Body of pancreas (tissue), 4 donors: ENCODE data around the gene HMOX2. TPM values are rescaled to one million over a fixed set of nuclear protein-coding genes. Genes with fewer than 3 reads are reported as not detected.

Source experiments
- ATAC-seq: fragments of 150-250 bp; one replicate; pipeline ENCODE4 v1.9.1; 2016
- DNase-seq, 4 donors: peaks; one replicate each; pipeline ENCODE4 v3.0.0-alpha.2; 2019
- H3K27ac ChIP-seq, 4 donors: fragments of 200-600 bp; sonication (generic); 1 replicate in 3 of 4; 2 replicates in 1 of 4; pipeline versions ENCODE4 v1.5.1 to v1.6.1; 2016 to 2019; ENCODE audit warnings: mild to moderate bottlenecking in 1 of 4, mixed read lengths in 1 of 4, moderate library complexity in 1 of 4
- H3K27me3 ChIP-seq, 2 donors: fragments of 200-600 bp; sonication (generic); one replicate each; pipeline ENCODE4 v1.6.0; 2016; ENCODE audit warnings: mild to moderate bottlenecking in 1 of 2
- H3K36me3 ChIP-seq, 2 donors: fragments of 200-600 bp; sonication (generic); replicated peaks in 1 of 2; 2 replicates each; pipeline ENCODE4 v1.5.1; 2016; ENCODE audit warnings: low read depth in 2 of 2; ENCODE audit not compliant: insufficient read depth in 1 of 2
- H3K4me1 ChIP-seq: fragments of 200-600 bp; sonication (generic); one replicate; pipeline ENCODE4 v1.6.0; 2016
- H3K4me3 ChIP-seq, 2 donors: fragments of 200-600 bp; sonication (generic); 1 replicate in 1 of 2; 2 replicates in 1 of 2; pipeline ENCODE4 v1.5.1; 2016 to 2019
- H3K9me3 ChIP-seq, 3 donors: fragments of 200-600 bp; sonication (generic); 1 replicate in 2 of 3; 2 replicates in 1 of 3; pipeline ENCODE4 v1.5.1; 2016
- CTCF ChIP-seq, 7 experiments: fragments of 450-650 bp in 4 of 7; fragments of 200-600 bp in 3 of 7; sonication (generic) in 3 of 7; IDR thresholded peaks; one replicate each; pipeline ENCODE4 v1.5.1; 2016 to 2019; ENCODE audit warnings: antibody characterized with exemption in 7 of 7
- POLR2A ChIP-seq, 3 donors: fragments of 450-650 bp; IDR thresholded peaks; one replicate each; pipeline ENCODE4 v1.6.1; 2016; ENCODE audit warnings: antibody characterized with exemption in 3 of 3, mild to moderate bottlenecking in 2 of 3
- WGBS, 2 donors: methylation state at CpG; one replicate each; pipeline ENCODE4 v1.1.5; 2017; 5-methylcytosine and 5-hydroxymethylcytosine counted together
- intact Hi-C: fragments of 100-400 bp; cut with DNase I; formaldehyde crosslinking; loops from one replicate; pipeline ENCODE4 v1.15.1; 2023
- total RNA-seq, 2 donors: library from RNA; depleted of rRNA; stranded (reverse); fragments of >200 nt; gene quantifications; one replicate each; pipeline ENCODE4 v1.1.0, GENCODE V29; 2016

HMOX2 gene
- total RNA-seq = 100 to 1,000 TPM in 1 of 2 donors, 10 to 100 TPM in 1; 18.4 to 115 TPM

DNA sequence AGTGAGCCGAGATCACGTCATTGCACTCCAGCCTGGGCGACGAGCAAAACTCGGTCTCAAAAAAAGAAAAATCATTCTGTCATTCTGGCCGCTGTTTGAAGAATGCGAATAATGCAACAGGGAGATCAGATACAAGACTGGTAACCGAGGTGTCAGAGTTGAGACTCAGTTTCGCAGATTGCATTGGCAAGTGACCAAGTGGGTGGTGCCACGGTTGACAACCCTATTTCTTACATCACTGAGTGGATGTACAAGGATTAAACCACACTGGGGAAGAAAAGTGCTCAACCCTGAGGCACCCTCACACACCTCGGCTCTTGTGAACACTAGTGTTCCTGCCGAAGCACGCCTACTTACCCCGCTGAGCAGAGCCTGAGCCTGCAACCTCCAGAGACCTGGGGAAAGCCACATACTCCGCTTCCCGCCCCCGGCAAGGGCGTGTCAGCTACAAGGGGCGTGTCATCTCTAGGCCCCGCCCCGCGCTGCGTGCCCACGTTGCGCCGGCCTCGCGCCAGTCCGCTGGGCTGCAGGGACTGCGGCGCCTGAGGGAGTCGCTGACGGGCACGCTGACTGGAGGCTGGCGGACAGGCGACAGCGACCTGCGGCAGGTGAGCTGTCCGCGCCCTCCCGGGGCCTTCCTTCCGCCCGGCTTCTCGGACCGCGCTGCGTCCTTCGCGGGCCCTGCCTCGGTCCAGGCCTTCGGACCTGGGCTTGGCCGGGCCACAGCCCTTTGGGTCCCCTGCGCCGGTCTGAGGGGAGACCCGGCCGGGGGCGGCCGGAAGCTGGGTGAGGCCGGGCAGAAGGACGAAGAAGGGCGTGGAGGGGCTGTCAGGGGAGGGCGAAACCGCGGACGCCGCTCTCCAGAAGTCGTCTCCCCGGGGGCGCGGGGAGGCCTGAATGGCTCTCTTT lies at the start of gene HMOX2:
TSS of gene HMOX2 (plus strand) at position 519 of the 909 bp plus-strand sequence. CDS start 29,127 bp downstream, outside the sequence.
- peak; percentile 95 to 97 (median 96) for DNase-seq
- H3K27ac ChIP-seq = peak within 1 kb of the TSS; percentile 85 to 95 (median 89)
- H3K27me3 ChIP-seq = no peaks in the 10 kb centered on the region
- peak; percentile 94 for ATAC-seq
- peak within 1 kb of the TSS; percentile 53 to 66 for H3K4me3 ChIP-seq
- no peaks in the 10 kb centered on the region for H3K36me3 ChIP-seq
- no peaks in the 10 kb centered on the region for H3K9me3 ChIP-seq
- intact Hi-C loops = no loop called here
- peak in 6 of 7 experiments; percentile 17 to 63 (median 42) for TF ChIP-seq CTCF (IDR thresholded peaks at IDR 0.05)
- peak; percentile 93 to 95 (median 94) for TF ChIP-seq POLR2A (IDR thresholded peaks at IDR 0.05)
- WGBS, 2 donors = 22 to 51% methylated on average over 10 to 22 of the region's 70 CpGs
- peaks cover 41% of the 10 kb centered on the region for H3K4me1 ChIP-seq

GRCh38 chr16:4426722-4427372 lies 49.4 kb upstream of the HMOX2 start:
- peak overlapping the region in 1 of 2 donors; percentile 71 for H3K4me3 ChIP-seq
- intact Hi-C loops = no loop called here
- peaks cover 23% of the 10 kb centered on the region for H3K4me1 ChIP-seq
- TF ChIP-seq CTCF (IDR thresholded peaks at IDR 0.05) (no peak), POLR2A (IDR thresholded peaks at IDR 0.05) (no peak)
- no peaks in the 10 kb centered on the region for H3K27me3 ChIP-seq
- no peak overlapping the region for H3K27ac ChIP-seq
- no peak for ATAC-seq
- peaks cover 0 to 2% of the 10 kb centered on the region in 2 donors for H3K36me3 ChIP-seq
- WGBS, 2 donors = 89% methylated on average over 12 of the region's 12 CpGs
- no peaks in the 10 kb centered on the region for H3K9me3 ChIP-seq
- no peak for DNase-seq

- Histone ChIP-seq H3K27ac (no peak overlapping the region), H3K27me3 (no peaks in the 10 kb centered on the region), H3K4me3 (no peak overlapping the region), H3K4me1 (peaks cover 23% of the 10 kb centered on the region), H3K36me3 (peaks cover 0 to 2% of the 10 kb centered on the region in 2 donors), H3K9me3 (no peaks in the 10 kb centered on the region)
- ATAC-seq (no peak), DNase-seq (no peak)
- 86 to 94% methylated on average over 7 of the region's 7 CpGs for WGBS, 2 donors
- intact Hi-C loops = no loop called here
- TF ChIP-seq POLR2A (IDR thresholded peaks at IDR 0.05) = no peak
- TF ChIP-seq CTCF (IDR thresholded peaks at IDR 0.05) = no peak
Measured at GRCh38 chr16:4428500-4428899, 47.7 kb upstream of the HMOX2 start.

- no peak for ATAC-seq
- Histone ChIP-seq H3K36me3 (peaks cover 0 to 11% of the 10 kb centered on the region in 2 donors), H3K4me1 (peaks cover 16% of the 10 kb centered on the region), H3K4me3 (no peak overlapping the region), H3K27me3 (no peaks in the 10 kb centered on the region), H3K27ac (no peak overlapping the region), H3K9me3 (no peaks in the 10 kb centered on the region)
- intact Hi-C loops = loop anchor here (10.0 kb wide), 1 partner anchor 64 kb away; no protein-coding TSS in a partner anchor
- no peak for DNase-seq
- TF ChIP-seq POLR2A (IDR thresholded peaks at IDR 0.05) (no peak), CTCF (IDR thresholded peaks at IDR 0.05) (no peak)
- WGBS, 2 donors = 77 to 84% methylated on average over 9 of the region's 9 CpGs
Measured at GRCh38 chr16:4431023-4431422, 45.2 kb upstream of the HMOX2 start.
